Astrocyte (in vitro differentiated cells and primary cell): ENCODE data around the gene GLP2R. TPM values are rescaled to one million over a fixed set of nuclear protein-coding genes. Genes with fewer than 3 reads are reported as not detected.
A peak's percentile ranks its signal among the peaks of the same experiment; 100 is the strongest.

Experiments
- DNase-seq: peaks from one replicate; pipeline ENCODE4 v3.0.0-alpha.2; 2010; ENCODE audit warnings: low read depth
- FAIRE-seq: peaks from 2 replicates; lab custom pipeline; 2011; peaks lifted over from hg19 to GRCh38; lab: Jason Lieb, UNC
- H2AFZ ChIP-seq: 2 replicates; pipeline ENCODE4 v1.6.0; 2012; ENCODE audit warnings: low read depth, low read length, inconsistent platforms
- H3K27ac ChIP-seq: 2 replicates; pipeline ENCODE4 v1.5.1; 2011; ENCODE audit warnings: low read depth, low read length, inconsistent platforms
- H3K27me3 ChIP-seq: 2 replicates; pipeline ENCODE4 v1.6.0; 2011; ENCODE audit warnings: low read length, inconsistent platforms; ENCODE audit not compliant: insufficient read depth
- H3K36me3 ChIP-seq: 2 replicates; pipeline ENCODE4 v1.5.1; 2011; ENCODE audit warnings: low read length, inconsistent platforms; ENCODE audit not compliant: insufficient read depth
- H3K4me1 ChIP-seq: 2 replicates; pipeline ENCODE4 v1.5.1; 2011; ENCODE audit warnings: low read length, inconsistent platforms; ENCODE audit not compliant: insufficient read depth
- H3K4me2 ChIP-seq: 2 replicates; pipeline ENCODE4 v1.6.0; 2012; ENCODE audit warnings: low read length, inconsistent platforms
- H3K4me3 ChIP-seq: 2 replicates; pipeline ENCODE4 v1.5.1; 2011; ENCODE audit warnings: low read depth, mild to moderate bottlenecking, low read length, inconsistent platforms; ENCODE audit not compliant: insufficient read depth
- H3K79me2 ChIP-seq: 2 replicates; pipeline ENCODE4 v1.6.0; 2012; ENCODE audit warnings: mild to moderate bottlenecking, low read length, inconsistent platforms; ENCODE audit not compliant: insufficient read depth
- H3K9ac ChIP-seq: 2 replicates; pipeline ENCODE4 v1.6.0; 2012; ENCODE audit warnings: mild to moderate bottlenecking, low read length, inconsistent platforms
- H3K9me3 ChIP-seq: 2 replicates; pipeline ENCODE4 v1.5.1; 2012; ENCODE audit warnings: low read depth, mild to moderate bottlenecking, low read length, inconsistent platforms; ENCODE audit not compliant: insufficient read depth
- H4K20me1 ChIP-seq: 2 replicates; pipeline ENCODE4 v1.6.0; 2012; ENCODE audit warnings: low read length, inconsistent platforms; ENCODE audit not compliant: insufficient read depth
- H3K27ac Mint-ChIP-seq: one replicate; pipeline ENCODE4 v1.8.0; 2021; ENCODE audit warnings: mild to moderate bottlenecking, mixed read lengths; ENCODE audit not compliant: unreplicated experiment
- H3K27me3 Mint-ChIP-seq: one replicate; pipeline ENCODE4 v1.8.0; 2021; ENCODE audit warnings: low read depth, mixed read lengths; ENCODE audit not compliant: unreplicated experiment
- H3K36me3 Mint-ChIP-seq: one replicate; pipeline ENCODE4 v1.8.0; 2021; ENCODE audit warnings: low read depth, mixed read lengths; ENCODE audit not compliant: unreplicated experiment
- H3K4me1 Mint-ChIP-seq: one replicate; pipeline ENCODE4 v1.8.0; 2021; ENCODE audit warnings: low read depth, mixed read lengths; ENCODE audit not compliant: unreplicated experiment
- H3K4me3 Mint-ChIP-seq: one replicate; pipeline ENCODE4 v1.8.0; 2021; ENCODE audit warnings: mild to moderate bottlenecking, moderate library complexity, mixed read lengths; ENCODE audit not compliant: unreplicated experiment
- H3K9me3 Mint-ChIP-seq: one replicate; pipeline ENCODE4 v1.8.0; 2021; ENCODE audit warnings: mild to moderate bottlenecking, mixed read lengths; ENCODE audit not compliant: unreplicated experiment
- EZH2 ChIP-seq: IDR thresholded peaks from 2 replicates; pipeline ENCODE4 v1.6.1; 2012; ENCODE audit warnings: mild to moderate bottlenecking, low read length, inconsistent platforms; ENCODE audit not compliant: insufficient read depth
- total RNA-seq: library from RNA; stranded (reverse); gene quantifications from 2 replicates; pipeline ENCODE4 v1.2.1, GENCODE V29; 2021
- TF ChIP-seq, protein P1 (sequence below): IDR thresholded peaks from 2 replicates; pipeline ENCODE4 v1.5.1; 2011; ENCODE audit warnings: low read depth, mild to moderate bottlenecking, inconsistent platforms, low read length, moderate library complexity; ENCODE audit not compliant: insufficient read depth

Gene GLP2R
- total RNA-seq, 1 donor from 2014 or later = 0.41 TPM

DNA sequence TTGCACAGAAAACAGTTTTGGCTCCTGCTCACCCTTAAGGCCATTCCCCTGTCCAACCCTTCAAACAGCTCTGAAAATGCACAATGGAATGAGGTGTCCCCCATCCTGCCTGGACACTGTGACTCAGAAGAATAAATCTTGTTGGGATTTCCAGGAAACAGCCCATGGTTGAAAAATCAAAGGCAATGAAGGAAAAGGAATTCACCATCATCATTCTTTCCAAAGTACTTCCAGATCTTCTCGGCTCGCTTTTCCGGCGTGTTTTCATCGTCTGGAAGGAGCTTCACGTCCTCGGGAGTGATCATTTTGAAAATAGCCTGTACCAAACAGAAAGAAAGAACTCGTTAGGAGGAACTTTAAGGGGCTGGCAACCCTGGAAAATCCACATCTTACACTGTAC lies 75.1 kb downstream of the GLP2R start:
- TF ChIP-seq EZH2 = no peak
- TF ChIP-seq, protein P1, sequence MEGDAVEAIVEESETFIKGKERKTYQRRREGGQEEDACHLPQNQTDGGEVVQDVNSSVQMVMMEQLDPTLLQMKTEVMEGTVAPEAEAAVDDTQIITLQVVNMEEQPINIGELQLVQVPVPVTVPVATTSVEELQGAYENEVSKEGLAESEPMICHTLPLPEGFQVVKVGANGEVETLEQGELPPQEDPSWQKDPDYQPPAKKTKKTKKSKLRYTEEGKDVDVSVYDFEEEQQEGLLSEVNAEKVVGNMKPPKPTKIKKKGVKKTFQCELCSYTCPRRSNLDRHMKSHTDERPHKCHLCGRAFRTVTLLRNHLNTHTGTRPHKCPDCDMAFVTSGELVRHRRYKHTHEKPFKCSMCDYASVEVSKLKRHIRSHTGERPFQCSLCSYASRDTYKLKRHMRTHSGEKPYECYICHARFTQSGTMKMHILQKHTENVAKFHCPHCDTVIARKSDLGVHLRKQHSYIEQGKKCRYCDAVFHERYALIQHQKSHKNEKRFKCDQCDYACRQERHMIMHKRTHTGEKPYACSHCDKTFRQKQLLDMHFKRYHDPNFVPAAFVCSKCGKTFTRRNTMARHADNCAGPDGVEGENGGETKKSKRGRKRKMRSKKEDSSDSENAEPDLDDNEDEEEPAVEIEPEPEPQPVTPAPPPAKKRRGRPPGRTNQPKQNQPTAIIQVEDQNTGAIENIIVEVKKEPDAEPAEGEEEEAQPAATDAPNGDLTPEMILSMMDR = no peak
- H3K27me3 ChIP-seq = no peaks in the 10 kb centered on the region
- H3K9me3 Mint-ChIP-seq = peaks cover 3% of the 10 kb centered on the region
- peak overlapping the region; percentile 65 for H3K4me2 ChIP-seq
- H3K9ac ChIP-seq = peak overlapping the region; percentile 46
- H3K36me3 Mint-ChIP-seq = no peaks in the 10 kb centered on the region
- peaks cover 14% of the 10 kb centered on the region for H3K4me1 ChIP-seq
- no peak overlapping the region for H3K4me3 ChIP-seq
- H2AFZ ChIP-seq = peak overlapping the region; percentile 40
- peak overlapping the region; percentile 28 for H3K27ac ChIP-seq
- H4K20me1 ChIP-seq = no peaks in the 10 kb centered on the region
- H3K9me3 ChIP-seq = no peaks in the 10 kb centered on the region
- H3K4me1 Mint-ChIP-seq = peaks cover 14% of the 10 kb centered on the region
- peak overlapping the region; percentile 37 for H3K27ac Mint-ChIP-seq
- no peaks in the 10 kb centered on the region for H3K79me2 ChIP-seq
- peaks cover 20% of the 10 kb centered on the region for H3K27me3 Mint-ChIP-seq
- FAIRE-seq = peak; percentile 54
- DNase-seq = peak; percentile 79
- H3K36me3 ChIP-seq = no peaks in the 10 kb centered on the region
- no peak overlapping the region for H3K4me3 Mint-ChIP-seq

GRCh38 chr17:9902120-9902519 lies 76.4 kb downstream of the GLP2R start:
- Mint-ChIP-seq H3K9me3 (peaks cover 3% of the 10 kb centered on the region), H3K4me1 (peaks cover 14% of the 10 kb centered on the region), H3K36me3 (no peaks in the 10 kb centered on the region), H3K4me3 (no peak overlapping the region), H3K27ac (no peak overlapping the region), H3K27me3 (peaks cover 11% of the 10 kb centered on the region)
- H3K27me3 ChIP-seq = no peaks in the 10 kb centered on the region
- H4K20me1 ChIP-seq = no peaks in the 10 kb centered on the region
- H3K4me1 ChIP-seq = peaks cover 14% of the 10 kb centered on the region
- H3K27ac ChIP-seq = no peak overlapping the region
- no peaks in the 10 kb centered on the region for H3K9me3 ChIP-seq
- H3K36me3 ChIP-seq = no peaks in the 10 kb centered on the region
- H3K79me2 ChIP-seq = no peaks in the 10 kb centered on the region
- FAIRE-seq = no peak
- no peak overlapping the region for H3K9ac ChIP-seq
- H3K4me2 ChIP-seq = peak overlapping the region; percentile 22
- no peak overlapping the region for H3K4me3 ChIP-seq
- H2AFZ ChIP-seq = no peak overlapping the region
- no peak for DNase-seq
- TF ChIP-seq, protein P1 = no peak
- TF ChIP-seq EZH2 = no peak

DNA sequence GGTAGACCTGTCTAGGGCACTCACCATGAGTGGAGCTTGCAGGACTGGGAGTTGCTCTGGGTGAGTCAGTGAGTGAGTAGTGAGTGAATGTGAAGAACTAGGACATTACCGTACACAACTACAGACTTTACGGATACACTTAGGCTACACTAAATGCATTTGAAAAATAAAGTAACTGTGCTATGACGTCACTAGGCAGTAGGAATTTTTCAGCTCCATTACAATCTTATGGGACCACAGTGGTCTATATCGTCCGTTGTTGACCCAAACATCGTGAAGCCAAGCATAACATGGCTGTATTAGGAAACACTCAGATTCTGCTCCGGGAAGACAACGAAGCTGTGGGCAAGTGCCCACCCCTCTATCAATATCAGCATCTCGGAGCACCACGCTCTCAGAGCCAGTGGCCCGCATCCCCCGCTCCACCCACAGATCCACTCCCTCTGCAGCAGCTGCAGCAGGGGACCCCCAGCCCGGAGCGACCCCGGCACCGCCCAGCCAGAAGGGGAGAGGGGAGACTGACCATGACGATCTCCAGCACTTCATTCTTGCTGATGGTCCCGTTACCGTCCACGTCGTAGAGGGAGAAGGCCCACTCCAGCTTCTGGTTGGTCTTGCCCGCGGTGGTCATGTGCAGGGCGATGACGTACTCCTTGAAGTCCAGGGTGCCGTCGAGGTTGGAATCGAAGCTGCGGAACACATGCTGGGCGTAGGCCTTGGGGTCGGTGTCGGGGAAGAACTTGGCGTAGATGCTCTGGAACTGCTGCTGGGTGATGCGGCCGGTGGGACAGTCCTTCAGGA lies 78.8 kb downstream of the GLP2R start:
- FAIRE-seq = no peak
- H3K27ac Mint-ChIP-seq = no peak overlapping the region
- Histone ChIP-seq H3K9me3 (no peaks in the 10 kb centered on the region), H3K4me3 (no peak overlapping the region), H3K4me2 (no peak overlapping the region), H3K27me3 (no peaks in the 10 kb centered on the region), H3K9ac (no peak overlapping the region), H4K20me1 (no peaks in the 10 kb centered on the region), H3K27ac (no peak overlapping the region), H2AFZ (no peak overlapping the region), H3K4me1 (peaks cover 14% of the 10 kb centered on the region), H3K79me2 (no peaks in the 10 kb centered on the region), H3K36me3 (no peaks in the 10 kb centered on the region)
- TF ChIP-seq EZH2 = no peak
- TF ChIP-seq, protein P1 = no peak
- no peak for DNase-seq
- H3K4me3 Mint-ChIP-seq = no peak overlapping the region
- peaks cover 3% of the 10 kb centered on the region for H3K36me3 Mint-ChIP-seq
- peaks cover 6% of the 10 kb centered on the region for H3K9me3 Mint-ChIP-seq
- H3K27me3 Mint-ChIP-seq = peaks cover 10% of the 10 kb centered on the region
- H3K4me1 Mint-ChIP-seq = peaks cover 14% of the 10 kb centered on the region
